HepG2 (cell line): Measurements from ENCODE around the gene AXDND1. TPM values are rescaled to one million over a fixed set of nuclear protein-coding genes. Genes with fewer than 3 reads are reported as not detected.
A peak's percentile ranks its signal among the peaks of the same experiment; 100 is the strongest.

Experiments used
- ATAC-seq: fragments of 200-7000 bp; cut with Tn5 transposase; 3 replicates; pipeline ENCODE4 v1.9.1; 2020; ENCODE audit warnings: mild to moderate bottlenecking, moderate library complexity
- BruUV-seq: library from RNA; stranded (reverse); fragments of 400-500 nt; replicated peaks from 2 replicates; lab custom pipeline; 2021; lab: Mats Ljungman, UMichigan
- CTCF ChIA-PET: fragments of 300-600 bp; formaldehyde crosslinking; extraction: SDS; loops from one replicate; lab custom pipeline; 2021; ENCODE audit warnings: low total read pairs, inconsistent platforms, low intra/inter-chr PET ratio; lab: Yijun Ruan, JAX
- POLR2A ChIA-PET: fragments of 350-600 bp; sonication (Branson Sonifier 250); formaldehyde crosslinking; loops from one replicate; lab custom pipeline; 2020; ENCODE audit warnings: antibody characterized with exemption, inconsistent platforms; lab: Yijun Ruan, JAX
- DNase-seq: peaks from one replicate; pipeline ENCODE4 v3.0.0-alpha.2; 2015; ENCODE audit warnings: low spot score
- FAIRE-seq: peaks from 3 replicates; lab custom pipeline; 2011; peaks lifted over from hg19 to GRCh38; lab: Jason Lieb, UNC
- H2AFZ ChIP-seq: one replicate; pipeline ENCODE4 v1.6.1; 2011; ENCODE audit warnings: low read length, inconsistent platforms
- H3K27ac ChIP-seq: fragments of 300-600 bp; 3 replicates; pipeline ENCODE4 v1.8.0; 2011; ENCODE audit warnings: mixed run types, mild to moderate bottlenecking, mixed read lengths, low read length, inconsistent platforms; ENCODE audit not compliant: insufficient read depth; ENCODE audit errors: extremely low read length
- H3K27me3 ChIP-seq, 2 experiments: fragments of 200-600 bp in 1 of 2; 2 replicates in 1 of 2; 3 replicates in 1 of 2; pipeline versions ENCODE4 v1.6.0 to v1.8.0; 2011; ENCODE audit warnings: low read length in 2 of 2, mild to moderate bottlenecking in 2 of 2, moderate library complexity in 2 of 2, inconsistent platforms in 1 of 2; ENCODE audit not compliant: insufficient read depth in 2 of 2, control insufficient read depth in 1 of 2
- H3K36me3 ChIP-seq, 2 experiments: fragments of 200-600 bp in 1 of 2; replicated peaks in 1 of 2; 2 replicates in 1 of 2; 3 replicates in 1 of 2; pipeline versions ENCODE4 v1.5.1 to v1.8.0; 2011; ENCODE audit warnings: low read length in 2 of 2, inconsistent platforms in 1 of 2; ENCODE audit not compliant: insufficient read depth in 2 of 2, control insufficient read depth in 1 of 2
- H3K4me1 ChIP-seq: 2 replicates; pipeline ENCODE4 v1.5.1; 2012; ENCODE audit warnings: low read length, inconsistent platforms; ENCODE audit not compliant: insufficient read depth
- H3K4me2 ChIP-seq: 2 replicates; pipeline ENCODE4 v1.6.0; 2011; ENCODE audit warnings: low read depth, low read length, inconsistent platforms
- H3K4me3 ChIP-seq, 3 experiments: fragments of 200-600 bp in 1 of 3; sonication (generic), shearing (Covaris generic) in 1 of 3; replicated peaks in 1 of 3; 2 replicates each; pipeline ENCODE4 v1.5.1; 2011 to 2016; ENCODE audit warnings: low read length in 3 of 3, inconsistent platforms in 2 of 3, low read depth in 2 of 3, mild to moderate bottlenecking in 2 of 3, control low read depth in 1 of 3, mixed read lengths in 1 of 3; ENCODE audit not compliant: insufficient read depth in 1 of 3
- H3K79me2 ChIP-seq: one replicate; pipeline ENCODE4 v1.6.1; 2011; ENCODE audit warnings: low read length, inconsistent platforms; ENCODE audit not compliant: insufficient read depth
- H3K9ac ChIP-seq: 2 replicates; pipeline ENCODE4 v1.6.0; 2011; ENCODE audit warnings: mild to moderate bottlenecking, low read depth, low read length, inconsistent platforms; ENCODE audit not compliant: insufficient read depth
- H3K9me3 ChIP-seq: 2 replicates; pipeline ENCODE4 v1.5.1; 2012; ENCODE audit warnings: mild to moderate bottlenecking, low read length
- H4K20me1 ChIP-seq: 2 replicates; pipeline ENCODE4 v1.6.0; 2011; ENCODE audit warnings: inconsistent platforms, mild to moderate bottlenecking, low read length, moderate library complexity; ENCODE audit not compliant: insufficient read depth
- ARID3A ChIP-seq: IDR thresholded peaks from 2 replicates; pipeline ENCODE4 v1.6.1; 2012; ENCODE audit warnings: low read depth, low read length, improper control_type of control experiment
- CTCF ChIP-seq: sonication (generic); formaldehyde crosslinking; IDR thresholded peaks from 2 replicates; pipeline ENCODE4 v1.5.0; 2020; ENCODE audit warnings: mild to moderate bottlenecking, missing genetic modification reagents, moderate library complexity
- FOXA3 ChIP-seq: IDR thresholded peaks from 2 replicates; pipeline ENCODE4 v1.6.1; 2016; ENCODE audit warnings: missing genetic modification reagents, missing compliant biosample characterization
- GFI1 ChIP-seq: sonication (generic); formaldehyde crosslinking; IDR thresholded peaks from 2 replicates; pipeline ENCODE4 v1.5.0; 2020; ENCODE audit warnings: missing genetic modification reagents, mild to moderate bottlenecking, borderline replicate concordance
- MBD4 ChIP-seq: IDR thresholded peaks from 2 replicates; pipeline ENCODE4 v1.6.1; 2012; ENCODE audit warnings: low read length, inconsistent platforms, borderline replicate concordance
- MTA3 ChIP-seq: sonication (generic); formaldehyde crosslinking; IDR thresholded peaks from 2 replicates; pipeline ENCODE4 v1.4.0; 2020; ENCODE audit warnings: missing genetic modification reagents
- PHB2 ChIP-seq: fragments of 450-650 bp; IDR thresholded peaks from 2 replicates; pipeline ENCODE4 v1.6.1; 2018; ENCODE audit not compliant: partially characterized antibody
- RAD21 ChIP-seq: fragments of 450-650 bp; formaldehyde crosslinking; IDR thresholded peaks from 2 replicates; pipeline ENCODE4 v1.5.0; 2020; ENCODE audit warnings: mild to moderate bottlenecking
- SMC3 ChIP-seq: IDR thresholded peaks from 2 replicates; pipeline ENCODE4 v1.6.1; 2011; ENCODE audit warnings: low read length, improper control_type of control experiment
- STAG1 ChIP-seq: sonication (generic); formaldehyde crosslinking; IDR thresholded peaks from 2 replicates; pipeline ENCODE4 v1.4.0; 2020; ENCODE audit warnings: missing genetic modification reagents
- ZBTB43 ChIP-seq: sonication (generic); formaldehyde crosslinking; conservative IDR thresholded peaks from 2 replicates; pipeline ENCODE4 v1.4.0; 2020; ENCODE audit warnings: missing genetic modification reagents
- ZNF576 ChIP-seq: sonication (generic); formaldehyde crosslinking; IDR thresholded peaks from 2 replicates; pipeline ENCODE4 v1.4.0; 2020; ENCODE audit warnings: mild to moderate bottlenecking, missing genetic modification reagents
- ZNF740 ChIP-seq: sonication (generic); formaldehyde crosslinking; IDR thresholded peaks from 2 replicates; pipeline ENCODE4 v1.4.0; 2020; ENCODE audit warnings: missing genetic modification reagents
- WGBS: methylation state at CpG from one replicate; pipeline ENCODE4 v1.1.6; 2017; ENCODE audit warnings: low lambda C conversion rate; 5-methylcytosine and 5-hydroxymethylcytosine counted together
- in situ Hi-C: cut with HindIII; loops from 2 replicates; pipeline ENCODE4 v1.10.0; 2017; ENCODE audit warnings: low pct_unique_long_range_greater_than_20kb; ENCODE audit not compliant: extremely low pct_ligation_motif_present
- intact Hi-C: fragments of 100-400 bp; cut with micrococcal nuclease; formaldehyde crosslinking; loops from one replicate; pipeline ENCODE4 v1.10.0; 2022; ENCODE audit not compliant: unreplicated experiment
- polyA plus RNA-seq, 8 experiments: library from polyadenylated mRNA; depleted of rRNA in 3 of 8; stranded (reverse) in 7 of 8; unstranded in 1 of 8; fragments of >200 nt; fragmentation: Illumina TruSeq in 4 of 8; extraction: Trizol in 4 of 8; gene quantifications; 2 replicates each; pipeline versions ENCODE4 v1.2.1 to v1.2.3, GENCODE V29; 2011 to 2016; ENCODE audit warnings: low read depth in 4 of 8, missing spikeins in 1 of 8, mixed read lengths in 1 of 8; ENCODE audit not compliant: insufficient read depth in 1 of 8
- total RNA-seq, 5 experiments: library from RNA; depleted of rRNA; stranded (reverse); fragments of >200 nt; fragmentation: Illumina TruSeq; extraction: Trizol; gene quantifications; 2 replicates each; pipeline ENCODE4 v1.2.3, GENCODE V29; 2016; ENCODE audit warnings: low read depth in 1 of 5

Gene AXDND1
- total and polyA plus RNA-seq, 2 of the 13 experiments (the other 11 are each of a cell fraction or from before 2014, with no cell fraction given): 0.15 to 0.40 TPM

- POLR2A ChIA-PET: no interaction called here
- in situ Hi-C loops: loop anchor here (5.0 to 25.0 kb wide), 3 partner anchors 118 to 608 kb away; partner anchors contain the start of gene TOR3A
- H2AFZ ChIP-seq: no peak overlapping the region
Observed at GRCh38 chr1:179369751-179370341, 4.1 kb downstream of the AXDND1 start.

More at GRCh38 chr1:179369751-179370341, 4.1 kb downstream of the AXDND1 start:
- FAIRE-seq (no peak), ATAC-seq (peak; percentile 30), DNase-seq (peak; percentile 53)
- H3K4me2 ChIP-seq: no peak overlapping the region
- no TSS peak for BruUV-seq
- no peak overlapping the region for H3K9ac ChIP-seq
- H3K27me3 ChIP-seq: no peaks in the 10 kb centered on the region; a peak in 1 of 5 replicates
- H3K9me3 ChIP-seq: no peaks in the 10 kb centered on the region
- peak; percentile 68 for TF ChIP-seq CTCF
- TF ChIP-seq ARID3A: peak; percentile 79
- no peak for TF ChIP-seq GFI1 (CRISPR knock-in tag)
- TF ChIP-seq STAG1: peak; percentile 87
- no peak for TF ChIP-seq ZBTB43
- peak; percentile 63 for TF ChIP-seq SMC3
- TF ChIP-seq ZNF740 (CRISPR knock-in tag): no peak
- no peak for TF ChIP-seq MBD4
- no peak for TF ChIP-seq MTA3 (CRISPR knock-in tag)
- TF ChIP-seq PHB2: no peak
- 0 out of 2 replicates have a peak, but pooled peaks have one; percentile 34 for TF ChIP-seq RAD21
- TF ChIP-seq ZNF576: no peak
- TF ChIP-seq FOXA3 (CRISPR knock-in tag): 0 out of 2 replicates have a peak, but pooled peaks have one; percentile 15
- CTCF ChIA-PET: interaction anchor here (1.3 to 2.8 kb wide), 4 partner anchors 118 to 290 kb away, joined by 3 to 17 read pairs (median 6); no protein-coding TSS in a partner anchor
- no peak overlapping the region for H3K4me3 ChIP-seq
- no peaks in the 10 kb centered on the region for H3K79me2 ChIP-seq
- H3K4me1 ChIP-seq: peaks cover 6% of the 10 kb centered on the region; the same call in 1 of the 2 replicates
- WGBS: 5% methylated on average over 4 of the region's 4 CpGs
- H3K36me3 ChIP-seq: no peaks in the 10 kb centered on the region
- intact Hi-C loops: loop anchor here (1.0 to 5.0 kb wide), 2 partner anchors 78 to 119 kb away; partner anchors contain the start of gene SOAT1
- H4K20me1 ChIP-seq: no peaks in the 10 kb centered on the region
- H3K27ac ChIP-seq: no peak overlapping the region
